ENCODE results near the gene KCNK16.
"Not testable (repeated sequence)": the region's sequence is repeated elsewhere in the genome, so short reads cannot be mapped to it uniquely, and the experiment has no call there.

The KCNK16 gene

DNA sequence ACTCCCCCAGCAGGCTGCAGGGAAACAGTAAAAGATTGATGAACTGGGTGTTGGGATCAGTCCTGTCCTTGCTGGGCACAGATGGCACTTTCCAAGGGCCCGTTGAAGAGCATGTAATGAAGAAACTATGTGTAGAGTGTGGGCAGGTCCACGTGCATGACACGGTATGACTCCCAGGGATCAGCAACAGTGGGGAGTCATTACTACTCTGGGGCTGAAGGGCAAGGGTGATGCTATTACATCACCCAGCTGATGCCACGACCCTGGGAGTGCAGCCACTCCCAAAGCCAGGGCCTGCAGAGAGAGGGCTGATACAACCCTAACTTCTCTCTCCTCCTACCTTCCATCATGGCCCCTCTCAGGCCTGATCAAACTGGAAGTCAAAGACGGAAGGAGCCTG lies 28.4 kb downstream of the KCNK16 start:
- FAIRE-seq: no peak
- no peak for TF ChIP-seq CTCF (IDR thresholded peaks at IDR 0.05; ENCODE audit: insufficient read depth, missing control alignments)
- DNase-seq (ENCODE audit: insufficient read length, low spot score): no peak

GRCh38 chr6:39292637-39293036 lies 29.9 kb downstream of the KCNK16 start:
- FAIRE-seq (no peak), DNase-seq (ENCODE audit: insufficient read length, low spot score) (no peak)
- TF ChIP-seq CTCF (IDR thresholded peaks at IDR 0.05; ENCODE audit: insufficient read depth, missing control alignments): no peak

DNA sequence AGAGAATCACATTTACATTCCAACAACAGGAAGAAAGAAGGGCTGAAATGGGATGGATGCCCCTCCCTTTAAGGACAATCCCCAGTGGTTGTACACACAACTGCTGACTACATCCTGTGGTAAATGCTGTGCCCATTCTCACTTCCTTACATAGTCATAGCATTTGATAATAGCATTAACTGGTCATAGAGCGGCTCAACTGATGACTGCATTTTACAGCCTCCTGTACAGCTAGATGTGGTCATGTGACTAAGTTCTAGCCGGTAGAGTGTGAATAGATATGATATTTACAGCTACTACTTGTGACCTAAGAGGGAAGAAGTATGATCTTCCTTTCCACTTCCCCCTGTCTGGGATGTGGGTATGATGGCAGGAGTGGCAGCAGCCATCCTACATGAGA lies 33.0 kb downstream of the KCNK16 start:
- no peak for TF ChIP-seq CTCF (IDR thresholded peaks at IDR 0.05; ENCODE audit: insufficient read depth, missing control alignments)
- no peak for FAIRE-seq
- no peak for DNase-seq (ENCODE audit: insufficient read length, low spot score)

GRCh38 chr6:39287601-39288000 lies 34.9 kb downstream of the KCNK16 start:
- FAIRE-seq: no peak
- no peak for DNase-seq (ENCODE audit: insufficient read length, low spot score)
- TF ChIP-seq CTCF (IDR thresholded peaks at IDR 0.05; ENCODE audit: insufficient read depth, missing control alignments): no peak

- DNase-seq (ENCODE audit: insufficient read length, low spot score); FAIRE-seq: not testable (repeated sequence)
These were observed 35.9 kb downstream of the KCNK16 start for GRCh38 chr6:39286596-39286995.

- TF ChIP-seq CTCF (IDR thresholded peaks at IDR 0.05; ENCODE audit: insufficient read depth, missing control alignments): no peak
- no peak for FAIRE-seq
These were observed 39.7 kb downstream of the KCNK16 start for GRCh38 chr6:39282774-39283173.

GRCh38 chr6:39281312-39281980 lies 41.1 kb downstream of the KCNK16 start:
- no peak for TF ChIP-seq CTCF (IDR thresholded peaks at IDR 0.05; ENCODE audit: insufficient read depth, missing control alignments)
- FAIRE-seq: no peak
- DNase-seq (ENCODE audit: insufficient read length, low spot score): no peak

More at GRCh38 chr6:39282774-39283173, 39.7 kb downstream of the KCNK16 start:
- no peak for DNase-seq (ENCODE audit: insufficient read length, low spot score)

All from D721Med (cell line).